HepG2 (cell line): Measurements from ENCODE around the gene LINGO1. TPM values are rescaled to one million over a fixed set of nuclear protein-coding genes. Genes with fewer than 3 reads are reported as not detected.
A peak's percentile ranks its signal among the peaks of the same experiment; 100 is the strongest.

Experiments used
- ARNTL ChIP-seq: sonication (generic); formaldehyde crosslinking; IDR thresholded peaks from 2 replicates; pipeline ENCODE4 v1.4.0; 2020; ENCODE audit warnings: mild to moderate bottlenecking, missing genetic modification reagents
- HDAC2 ChIP-seq: sonication (generic); formaldehyde crosslinking; IDR thresholded peaks from 2 replicates; pipeline ENCODE4 v1.4.0; 2020; ENCODE audit warnings: missing genetic modification reagents
- KLF12 ChIP-seq: sonication (generic); formaldehyde crosslinking; IDR thresholded peaks from 2 replicates; pipeline ENCODE4 v1.4.0; 2020; ENCODE audit warnings: missing genetic modification reagents, borderline replicate concordance
- KLF13 ChIP-seq: sonication (generic); formaldehyde crosslinking; IDR thresholded peaks from 2 replicates; pipeline ENCODE4 v1.4.0; 2020; ENCODE audit warnings: mild to moderate bottlenecking, missing genetic modification reagents
- NPAS2 ChIP-seq: sonication (generic); formaldehyde crosslinking; IDR thresholded peaks from 2 replicates; pipeline ENCODE4 v1.8.0; 2022; ENCODE audit warnings: mild to moderate bottlenecking, missing genetic modification reagents, borderline replicate concordance
- NRL ChIP-seq: sonication (generic); formaldehyde crosslinking; IDR thresholded peaks from 2 replicates; pipeline ENCODE4 v1.5.0; 2020; ENCODE audit warnings: missing genetic modification reagents, mild to moderate bottlenecking, moderate library complexity, borderline replicate concordance
- PHF21A ChIP-seq: sonication (generic); formaldehyde crosslinking; IDR thresholded peaks from 2 replicates; pipeline ENCODE4 v1.5.0; 2020; ENCODE audit warnings: mild to moderate bottlenecking, missing genetic modification reagents
- RXRB ChIP-seq: IDR thresholded peaks from 2 replicates; pipeline ENCODE4 v1.6.1; 2016; ENCODE audit warnings: borderline replicate concordance, missing genetic modification reagents, missing compliant biosample characterization
- SOX13 ChIP-seq, 3 experiments: fragments of 450-650 bp in 1 of 3; sonication (generic) in 1 of 3; formaldehyde crosslinking in 1 of 3; IDR thresholded peaks in 2 of 3; conservative IDR thresholded peaks in 1 of 3; 2 replicates each; pipeline versions ENCODE4 v1.5.0 to v1.6.1; 2016 to 2020; ENCODE audit warnings: antibody characterized with exemption in 1 of 3, mild to moderate bottlenecking in 1 of 3, missing compliant biosample characterization in 1 of 3, missing genetic modification reagents in 1 of 3, moderate library complexity in 1 of 3
- SRY ChIP-seq: sonication (generic); formaldehyde crosslinking; IDR thresholded peaks from 2 replicates; pipeline ENCODE4 v1.8.0; 2022; ENCODE audit warnings: mild to moderate bottlenecking, missing genetic modification reagents
- ZBTB7B ChIP-seq: sonication (generic); formaldehyde crosslinking; IDR thresholded peaks from 2 replicates; pipeline ENCODE4 v1.4.0; 2020; ENCODE audit warnings: missing genetic modification reagents
- ZNF572 ChIP-seq: sonication (generic); formaldehyde crosslinking; IDR thresholded peaks from 2 replicates; pipeline ENCODE4 v1.5.1; 2020; ENCODE audit warnings: mild to moderate bottlenecking, missing genetic modification reagents
- ZNF891 ChIP-seq: sonication (generic); formaldehyde crosslinking; IDR thresholded peaks from 2 replicates; pipeline ENCODE4 v1.5.0; 2020; ENCODE audit warnings: mild to moderate bottlenecking, missing genetic modification reagents
- polyA plus RNA-seq, 8 experiments: library from polyadenylated mRNA; depleted of rRNA in 3 of 8; stranded (reverse) in 7 of 8; unstranded in 1 of 8; fragments of >200 nt; fragmentation: Illumina TruSeq in 4 of 8; extraction: Trizol in 4 of 8; gene quantifications; 2 replicates each; pipeline versions ENCODE4 v1.2.1 to v1.2.3, GENCODE V29; 2011 to 2016; ENCODE audit warnings: low read depth in 4 of 8, missing spikeins in 1 of 8, mixed read lengths in 1 of 8; ENCODE audit not compliant: insufficient read depth in 1 of 8
- total RNA-seq, 5 experiments: library from RNA; depleted of rRNA; stranded (reverse); fragments of >200 nt; fragmentation: Illumina TruSeq; extraction: Trizol; gene quantifications; 2 replicates each; pipeline ENCODE4 v1.2.3, GENCODE V29; 2016; ENCODE audit warnings: low read depth in 1 of 5
- TF ChIP-seq, protein P1 (sequence below): sonication (generic); formaldehyde crosslinking; IDR thresholded peaks from 2 replicates; pipeline ENCODE4 v1.4.0; 2020; ENCODE audit warnings: missing genetic modification reagents
- TF ChIP-seq, protein P2 (sequence below): sonication (generic); formaldehyde crosslinking; IDR thresholded peaks from 2 replicates; pipeline ENCODE4 v1.4.0; 2020; ENCODE audit warnings: missing genetic modification reagents
- TF ChIP-seq, protein P3 (sequence below): sonication (generic); formaldehyde crosslinking; conservative IDR thresholded peaks from 2 replicates; pipeline ENCODE4 v1.4.0; 2020; ENCODE audit warnings: mild to moderate bottlenecking, missing genetic modification reagents, moderate library complexity
- TF ChIP-seq, protein P4 (sequence below): sonication (generic); formaldehyde crosslinking; IDR thresholded peaks from 2 replicates; pipeline ENCODE4 v1.5.0; 2020; ENCODE audit warnings: missing genetic modification reagents, mild to moderate bottlenecking, borderline replicate concordance

Gene LINGO1
- total and polyA plus RNA-seq, 2 of the 13 experiments (the other 11 are each of a cell fraction or from before 2014, with no cell fraction given): 0.07 TPM; not detected in 1

DNA sequence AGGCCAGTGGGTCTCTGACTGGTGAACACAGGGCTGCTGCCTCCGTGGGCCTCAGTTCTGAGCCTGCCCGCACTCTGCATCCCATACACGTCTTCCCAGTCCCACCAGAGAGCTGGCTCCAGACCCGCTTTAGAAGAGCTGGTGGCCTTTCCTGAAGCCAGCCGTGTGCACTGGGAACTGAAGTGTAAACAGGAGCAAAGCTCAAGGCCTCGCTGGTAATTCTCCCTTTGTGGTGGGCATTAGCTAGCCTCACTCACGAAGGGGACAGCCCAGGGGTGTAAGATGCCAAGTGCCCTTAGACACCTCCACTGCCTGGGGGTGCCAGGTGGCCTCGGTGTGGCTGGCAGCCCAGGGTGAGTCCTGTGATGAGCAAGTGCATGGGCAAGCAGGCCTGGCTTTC lies 12.9 kb upstream of the LINGO1 start (continued):
- TF ChIP-seq ARNTL (CRISPR knock-in tag) (0 out of 2 replicates have a peak, but pooled peaks have one; percentile 53), HDAC2 (CRISPR knock-in tag) (peak; percentile 71; the same call in 1 of the 2 replicates), RXRB (CRISPR knock-in tag) (peak; percentile 49; the same call in 1 of the 2 replicates), PHF21A (peak; percentile 66), KLF13 (CRISPR knock-in tag) (no peak), ZNF891 (peak; percentile 50; the same call in 1 of the 2 replicates), NPAS2 (no peak), KLF12 (no peak), SRY (CRISPR knock-in tag) (peak; percentile 82), SOX13 (IDR thresholded peaks at IDR 0.05) (no peak), SOX13 (CRISPR knock-in tag; conservative IDR thresholded peaks at IDR 0.05 in 1 of 2, IDR thresholded peaks at IDR 0.05 in 1 of 2) (peak in 1 of 2 experiments; percentile 53; a peak in 2 of 4 replicates), ZNF572 (0 out of 2 replicates have a peak, but pooled peaks have one; percentile 27), ZBTB7B (CRISPR knock-in tag) (peak; percentile 77), NRL (no peak)
- TF ChIP-seq, protein P1, sequence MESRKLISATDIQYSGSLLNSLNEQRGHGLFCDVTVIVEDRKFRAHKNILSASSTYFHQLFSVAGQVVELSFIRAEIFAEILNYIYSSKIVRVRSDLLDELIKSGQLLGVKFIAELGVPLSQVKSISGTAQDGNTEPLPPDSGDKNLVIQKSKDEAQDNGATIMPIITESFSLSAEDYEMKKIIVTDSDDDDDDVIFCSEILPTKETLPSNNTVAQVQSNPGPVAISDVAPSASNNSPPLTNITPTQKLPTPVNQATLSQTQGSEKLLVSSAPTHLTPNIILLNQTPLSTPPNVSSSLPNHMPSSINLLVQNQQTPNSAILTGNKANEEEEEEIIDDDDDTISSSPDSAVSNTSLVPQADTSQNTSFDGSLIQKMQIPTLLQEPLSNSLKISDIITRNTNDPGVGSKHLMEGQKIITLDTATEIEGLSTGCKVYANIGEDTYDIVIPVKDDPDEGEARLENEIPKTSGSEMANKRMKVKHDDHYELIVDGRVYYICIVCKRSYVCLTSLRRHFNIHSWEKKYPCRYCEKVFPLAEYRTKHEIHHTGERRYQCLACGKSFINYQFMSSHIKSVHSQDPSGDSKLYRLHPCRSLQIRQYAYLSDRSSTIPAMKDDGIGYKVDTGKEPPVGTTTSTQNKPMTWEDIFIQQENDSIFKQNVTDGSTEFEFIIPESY: no peak
- TF ChIP-seq, protein P2, sequence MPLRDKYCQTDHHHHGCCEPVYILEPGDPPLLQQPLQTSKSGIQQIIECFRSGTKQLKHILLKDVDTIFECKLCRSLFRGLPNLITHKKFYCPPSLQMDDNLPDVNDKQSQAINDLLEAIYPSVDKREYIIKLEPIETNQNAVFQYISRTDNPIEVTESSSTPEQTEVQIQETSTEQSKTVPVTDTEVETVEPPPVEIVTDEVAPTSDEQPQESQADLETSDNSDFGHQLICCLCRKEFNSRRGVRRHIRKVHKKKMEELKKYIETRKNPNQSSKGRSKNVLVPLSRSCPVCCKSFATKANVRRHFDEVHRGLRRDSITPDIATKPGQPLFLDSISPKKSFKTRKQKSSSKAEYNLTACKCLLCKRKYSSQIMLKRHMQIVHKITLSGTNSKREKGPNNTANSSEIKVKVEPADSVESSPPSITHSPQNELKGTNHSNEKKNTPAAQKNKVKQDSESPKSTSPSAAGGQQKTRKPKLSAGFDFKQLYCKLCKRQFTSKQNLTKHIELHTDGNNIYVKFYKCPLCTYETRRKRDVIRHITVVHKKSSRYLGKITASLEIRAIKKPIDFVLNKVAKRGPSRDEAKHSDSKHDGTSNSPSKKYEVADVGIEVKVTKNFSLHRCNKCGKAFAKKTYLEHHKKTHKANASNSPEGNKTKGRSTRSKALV (CRISPR knock-in tag): peak; percentile 53; the same call in 1 of the 2 replicates
- TF ChIP-seq, protein P3, sequence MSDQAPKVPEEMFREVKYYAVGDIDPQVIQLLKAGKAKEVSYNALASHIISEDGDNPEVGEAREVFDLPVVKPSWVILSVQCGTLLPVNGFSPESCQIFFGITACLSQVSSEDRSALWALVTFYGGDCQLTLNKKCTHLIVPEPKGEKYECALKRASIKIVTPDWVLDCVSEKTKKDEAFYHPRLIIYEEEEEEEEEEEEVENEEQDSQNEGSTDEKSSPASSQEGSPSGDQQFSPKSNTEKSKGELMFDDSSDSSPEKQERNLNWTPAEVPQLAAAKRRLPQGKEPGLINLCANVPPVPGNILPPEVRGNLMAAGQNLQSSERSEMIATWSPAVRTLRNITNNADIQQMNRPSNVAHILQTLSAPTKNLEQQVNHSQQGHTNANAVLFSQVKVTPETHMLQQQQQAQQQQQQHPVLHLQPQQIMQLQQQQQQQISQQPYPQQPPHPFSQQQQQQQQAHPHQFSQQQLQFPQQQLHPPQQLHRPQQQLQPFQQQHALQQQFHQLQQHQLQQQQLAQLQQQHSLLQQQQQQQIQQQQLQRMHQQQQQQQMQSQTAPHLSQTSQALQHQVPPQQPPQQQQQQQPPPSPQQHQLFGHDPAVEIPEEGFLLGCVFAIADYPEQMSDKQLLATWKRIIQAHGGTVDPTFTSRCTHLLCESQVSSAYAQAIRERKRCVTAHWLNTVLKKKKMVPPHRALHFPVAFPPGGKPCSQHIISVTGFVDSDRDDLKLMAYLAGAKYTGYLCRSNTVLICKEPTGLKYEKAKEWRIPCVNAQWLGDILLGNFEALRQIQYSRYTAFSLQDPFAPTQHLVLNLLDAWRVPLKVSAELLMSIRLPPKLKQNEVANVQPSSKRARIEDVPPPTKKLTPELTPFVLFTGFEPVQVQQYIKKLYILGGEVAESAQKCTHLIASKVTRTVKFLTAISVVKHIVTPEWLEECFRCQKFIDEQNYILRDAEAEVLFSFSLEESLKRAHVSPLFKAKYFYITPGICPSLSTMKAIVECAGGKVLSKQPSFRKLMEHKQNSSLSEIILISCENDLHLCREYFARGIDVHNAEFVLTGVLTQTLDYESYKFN: peak; percentile 82
- TF ChIP-seq, protein P4, sequence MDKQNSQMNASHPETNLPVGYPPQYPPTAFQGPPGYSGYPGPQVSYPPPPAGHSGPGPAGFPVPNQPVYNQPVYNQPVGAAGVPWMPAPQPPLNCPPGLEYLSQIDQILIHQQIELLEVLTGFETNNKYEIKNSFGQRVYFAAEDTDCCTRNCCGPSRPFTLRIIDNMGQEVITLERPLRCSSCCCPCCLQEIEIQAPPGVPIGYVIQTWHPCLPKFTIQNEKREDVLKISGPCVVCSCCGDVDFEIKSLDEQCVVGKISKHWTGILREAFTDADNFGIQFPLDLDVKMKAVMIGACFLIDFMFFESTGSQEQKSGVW (CRISPR knock-in tag): no peak
